ENCODE results near the gene FAM111B. TPM values are rescaled to one million over a fixed set of nuclear protein-coding genes. Genes with fewer than 3 reads are reported as not detected.

The FAM111B gene
- total RNA-seq, 4 donors from 2014 or later = 0.20 to 0.30 (median 0.22) TPM; not detected in 1

DNA sequence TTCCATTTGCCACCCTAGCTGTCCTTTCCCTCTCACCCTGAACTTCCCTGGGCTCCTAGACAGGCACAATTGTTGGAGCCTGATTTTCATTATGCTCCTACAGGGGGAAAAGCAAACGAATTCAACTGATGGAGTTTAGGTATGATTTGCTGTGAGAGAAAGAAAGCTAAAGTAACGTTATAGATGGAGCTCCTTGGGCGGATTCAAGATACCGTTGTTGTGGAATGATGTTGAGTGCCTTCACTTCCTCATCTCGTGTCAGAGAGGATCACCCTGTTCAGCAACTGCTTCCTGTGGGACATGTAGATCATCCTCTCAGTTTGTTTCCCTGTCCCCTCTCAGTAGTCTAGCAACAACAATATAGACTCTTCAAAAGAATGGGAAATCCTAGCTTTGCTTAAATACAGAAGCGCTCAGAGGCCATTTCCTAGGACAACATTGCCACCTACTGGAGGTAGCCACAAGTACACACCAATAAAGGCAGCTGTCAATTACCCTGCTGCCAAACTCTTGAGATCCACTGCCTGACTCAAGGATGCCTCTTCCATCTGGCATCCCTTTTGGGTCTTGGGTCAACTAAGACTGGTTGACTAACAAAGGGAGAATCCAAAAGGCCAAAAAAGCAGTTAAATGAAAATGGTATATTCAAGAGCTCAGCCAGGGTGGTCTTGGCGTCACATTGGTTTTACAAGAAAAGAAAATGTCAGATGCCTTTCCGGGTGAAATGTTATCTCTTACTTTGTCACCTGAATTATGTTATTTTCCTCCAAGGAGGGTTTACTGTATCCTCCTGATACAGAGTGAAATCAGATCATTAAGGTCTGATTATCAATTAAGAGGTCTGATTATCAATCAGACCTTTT, 51.4 kb downstream of the FAM111B start:
- no peaks in the 10 kb centered on the region for H3K27me3 ChIP-seq
- H3K4me1 ChIP-seq = peaks cover 0 to 5% (median 2%) of the 10 kb centered on the region in 4 donors
- H3K9me3 ChIP-seq = no peaks in the 10 kb centered on the region
- H3K27ac ChIP-seq = no peak overlapping the region
- peak in 1 of 2 donors; percentile 77 for DNase-seq (ENCODE audit: low spot score in 2 of 2)
- H3K4me3 ChIP-seq = no peak overlapping the region
- 26 to 31% methylated on average over 8 of the region's 8 CpGs for WGBS, 2 donors
- TF ChIP-seq, protein P1, sequence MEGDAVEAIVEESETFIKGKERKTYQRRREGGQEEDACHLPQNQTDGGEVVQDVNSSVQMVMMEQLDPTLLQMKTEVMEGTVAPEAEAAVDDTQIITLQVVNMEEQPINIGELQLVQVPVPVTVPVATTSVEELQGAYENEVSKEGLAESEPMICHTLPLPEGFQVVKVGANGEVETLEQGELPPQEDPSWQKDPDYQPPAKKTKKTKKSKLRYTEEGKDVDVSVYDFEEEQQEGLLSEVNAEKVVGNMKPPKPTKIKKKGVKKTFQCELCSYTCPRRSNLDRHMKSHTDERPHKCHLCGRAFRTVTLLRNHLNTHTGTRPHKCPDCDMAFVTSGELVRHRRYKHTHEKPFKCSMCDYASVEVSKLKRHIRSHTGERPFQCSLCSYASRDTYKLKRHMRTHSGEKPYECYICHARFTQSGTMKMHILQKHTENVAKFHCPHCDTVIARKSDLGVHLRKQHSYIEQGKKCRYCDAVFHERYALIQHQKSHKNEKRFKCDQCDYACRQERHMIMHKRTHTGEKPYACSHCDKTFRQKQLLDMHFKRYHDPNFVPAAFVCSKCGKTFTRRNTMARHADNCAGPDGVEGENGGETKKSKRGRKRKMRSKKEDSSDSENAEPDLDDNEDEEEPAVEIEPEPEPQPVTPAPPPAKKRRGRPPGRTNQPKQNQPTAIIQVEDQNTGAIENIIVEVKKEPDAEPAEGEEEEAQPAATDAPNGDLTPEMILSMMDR (IDR thresholded peaks at IDR 0.05) = peak; percentile 78 to 86 (median 81)
- TF ChIP-seq POLR2A (IDR thresholded peaks at IDR 0.05) = no peak
- TF ChIP-seq EP300 (IDR thresholded peaks at IDR 0.05) = no peak
- H3K36me3 ChIP-seq = no peaks in the 10 kb centered on the region

DNA sequence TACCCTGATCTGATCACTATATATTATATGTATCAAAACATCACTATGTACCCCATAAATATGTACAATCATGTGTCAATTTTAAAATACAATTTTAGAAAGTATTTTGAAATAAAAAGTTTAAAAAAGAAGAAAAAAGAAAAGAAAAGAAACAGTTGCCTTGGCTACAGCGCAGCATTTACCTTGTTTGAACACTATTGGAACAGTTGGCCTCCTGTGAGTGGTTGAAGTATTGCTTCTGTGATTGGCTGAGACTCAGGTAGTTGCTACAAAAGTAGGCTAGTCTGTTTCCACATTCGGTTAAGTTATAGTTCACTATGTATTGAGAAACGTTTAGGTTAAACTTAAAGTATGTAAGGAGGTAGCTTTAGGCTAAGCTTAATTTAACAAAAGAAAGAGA, 57.0 kb downstream of the FAM111B start:
- Histone ChIP-seq H3K4me1 (no peaks in the 10 kb centered on the region), H3K27ac (no peak overlapping the region), H3K4me3 (no peak overlapping the region), H3K9me3 (no peaks in the 10 kb centered on the region), H3K36me3 (no peaks in the 10 kb centered on the region), H3K27me3 (no peaks in the 10 kb centered on the region)
- TF ChIP-seq, protein P1 (IDR thresholded peaks at IDR 0.05) = no peak
- TF ChIP-seq POLR2A (IDR thresholded peaks at IDR 0.05) (no peak), EP300 (IDR thresholded peaks at IDR 0.05) (no peak)
- no peak for DNase-seq (ENCODE audit: low spot score in 2 of 2)
- WGBS, 2 donors = 60 to 84% methylated on average over 3 of the region's 3 CpGs

DNA sequence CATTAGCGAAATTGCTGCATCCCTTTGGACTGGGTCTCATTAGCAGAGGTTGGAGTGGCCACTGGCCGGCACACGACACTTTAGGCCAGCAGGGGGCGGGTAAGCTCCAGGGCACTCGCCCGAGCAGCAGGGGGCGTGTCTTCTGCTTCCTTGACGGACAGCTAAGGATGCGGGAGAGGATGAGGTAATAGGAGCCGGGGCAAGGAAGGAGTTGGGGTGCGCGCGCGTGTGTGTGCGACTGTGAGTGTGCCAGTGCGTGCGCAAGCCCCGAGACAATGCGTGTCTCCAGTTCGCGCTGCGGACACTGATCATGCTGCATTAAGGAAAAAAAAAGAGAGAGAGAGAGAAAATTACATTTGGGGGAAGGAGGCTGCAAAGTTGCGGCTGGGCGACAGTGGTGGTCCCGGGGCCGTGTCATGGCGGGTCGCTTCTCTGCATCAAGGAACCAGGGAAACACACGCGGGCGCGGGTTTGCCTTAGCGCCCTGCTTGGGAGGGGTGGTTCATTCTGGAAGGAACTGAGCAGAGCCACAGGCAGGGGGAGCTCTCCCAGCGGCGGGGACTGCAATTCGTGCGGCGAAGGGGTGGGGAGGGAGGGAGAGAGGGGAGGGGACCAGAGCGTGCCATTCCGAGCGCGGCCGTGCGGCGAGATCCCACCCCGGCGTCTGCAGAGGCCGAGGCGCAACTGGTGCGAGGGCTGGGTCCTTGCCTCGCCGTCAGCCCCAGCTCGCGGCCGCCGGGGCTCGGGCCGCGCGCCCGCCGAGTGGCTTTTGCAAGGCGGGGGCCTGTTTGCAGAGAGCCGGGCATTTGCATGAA, 64.7 kb downstream of the FAM111B start, which contains the start of gene DTX4:
Gene DTX4 (plus strand): TSS at position 625 of the 815 bp plus-strand sequence. CDS start 464 bp downstream, outside the sequence.
- peaks cover 0 to 37% (median 20%) of the 10 kb centered on the region in 4 donors for H3K4me1 ChIP-seq
- peak within 1 kb of the TSS; percentile 50 to 91 (median 73) for H3K4me3 ChIP-seq
- WGBS, 2 donors = 0 to 1% methylated on average over 46 to 59 of the region's 64 CpGs
- TF ChIP-seq, protein P1 (IDR thresholded peaks at IDR 0.05) = peak; percentile 76 to 98 (median 83)
- TF ChIP-seq POLR2A (IDR thresholded peaks at IDR 0.05) (peak in 1 of 2 donors; percentile 27), EP300 (IDR thresholded peaks at IDR 0.05) (peak in 1 of 2 donors; percentile 51)
- peak; percentile 90 to 96 for DNase-seq (ENCODE audit: low spot score in 2 of 2)
- H3K27me3 ChIP-seq = no peaks in the 10 kb centered on the region
- H3K9me3 ChIP-seq = no peaks in the 10 kb centered on the region
- H3K27ac ChIP-seq = peak within 1 kb of the TSS; percentile 77 to 91 (median 84)
- no peaks in the 10 kb centered on the region for H3K36me3 ChIP-seq

GRCh38 chr11:59172345-59173079, 65.5 kb downstream of the FAM111B start:
- peak overlapping the region; percentile 50 to 91 (median 73) for H3K4me3 ChIP-seq
- no peaks in the 10 kb centered on the region for H3K9me3 ChIP-seq
- WGBS, 2 donors = 2% methylated on average over 5 to 48 of the region's 70 CpGs
- no peaks in the 10 kb centered on the region for H3K27me3 ChIP-seq
- no peak for DNase-seq (ENCODE audit: low spot score in 2 of 2)
- H3K36me3 ChIP-seq = no peaks in the 10 kb centered on the region
- no peak for TF ChIP-seq POLR2A (IDR thresholded peaks at IDR 0.05)
- TF ChIP-seq, protein P1 (IDR thresholded peaks at IDR 0.05) = no peak
- no peak for TF ChIP-seq EP300 (IDR thresholded peaks at IDR 0.05)
- peak overlapping the region; percentile 77 to 91 (median 84) for H3K27ac ChIP-seq
- H3K4me1 ChIP-seq = peaks cover 0 to 45% (median 21%) of the 10 kb centered on the region in 4 donors
